ENCODE data around the gene TRUB1. TPM values are rescaled to one million over a fixed set of nuclear protein-coding genes. Genes with fewer than 3 reads are reported as not detected.

The TRUB1 gene
- total RNA-seq, 1 donor from 2014 or later: 13.6 TPM

Other genes starting within 250 kb of the TRUB1 start
- gene FHIP2A, start 116.4 kb upstream of the TRUB1 start, total RNA-seq: 7.9 TPM
- gene ATRNL1, start 155.2 kb downstream of the TRUB1 start, total RNA-seq: 1.3 TPM